ENCODE results near the gene ANKRD49.

DNA sequence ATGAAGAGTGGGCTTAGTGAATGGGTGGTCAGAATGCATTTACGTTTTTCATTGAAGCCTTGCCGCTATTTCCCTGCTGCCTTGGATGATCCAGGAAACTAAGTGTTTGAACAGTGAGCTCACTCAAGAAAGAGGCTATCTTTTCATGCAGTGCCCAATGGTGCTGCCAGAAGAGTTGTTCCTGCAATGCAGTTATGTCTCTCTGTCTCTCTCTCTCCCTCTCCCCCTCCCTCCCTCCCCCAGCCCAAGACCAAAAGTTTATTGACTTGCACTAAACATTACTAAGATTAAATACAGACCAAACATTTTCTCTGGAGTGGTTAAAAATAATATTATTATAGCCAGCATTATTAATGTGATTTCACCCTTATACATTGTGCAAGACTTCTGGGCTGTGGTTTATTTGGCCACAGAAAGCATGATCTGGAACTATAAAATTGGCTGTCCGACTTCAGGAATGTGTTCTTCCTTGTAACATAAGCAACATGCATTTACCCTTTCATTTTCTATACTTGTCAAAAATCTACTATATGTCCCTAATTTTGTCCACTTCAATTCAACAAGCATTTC is 43.3 kb downstream of the ANKRD49 start:
- TF ChIP-seq CTCF (IDR thresholded peaks at IDR 0.05; ENCODE audit: poor library complexity) (no peak), EZH2 (IDR thresholded peaks at IDR 0.05; ENCODE audit: borderline replicate concordance) (no peak), EZH2phosphoT487 (IDR thresholded peaks at IDR 0.05; ENCODE audit: low read depth, severe bottlenecking, unreplicated experiment) (no peak)
